Measurements from ENCODE around the gene MYL1.

Gene MYL1

GRCh38 chr2:210268281-210268680 is 46.7 kb downstream of the MYL1 start:
- H3K4me3 ChIP-seq (ENCODE audit: low read depth, low read length) = no peak overlapping the region
- no peaks in the 10 kb centered on the region for H3K36me3 ChIP-seq (ENCODE audit: control insufficient read depth in 2 of 2, insufficient read depth in 1 of 2, low read length in 2 of 2)
- H3K4me1 ChIP-seq (ENCODE audit: control insufficient read depth, insufficient read depth, low read length) = no peaks in the 10 kb centered on the region
- ChIA-PET CTCF (no interaction called here), POLR2A (no interaction called here)
- TF ChIP-seq SETDB1 (IDR thresholded peaks at IDR 0.05; ENCODE audit: insufficient read length, low read length) (no peak), ZNF791 (tag by site-specific recombination; IDR thresholded peaks at IDR 0.05) (no peak), ZNF654 (tag by site-specific recombination; IDR thresholded peaks at IDR 0.05; ENCODE audit: low read depth) (no peak), ZNF19 (tag by site-specific recombination; IDR thresholded peaks at IDR 0.05; ENCODE audit: low read depth) (no peak), ZNF175 (tag by site-specific recombination; IDR thresholded peaks at IDR 0.05) (no peak), ZNF707 (tag by site-specific recombination; IDR thresholded peaks at IDR 0.05) (no peak)
- no peak overlapping the region for H3K27ac ChIP-seq (ENCODE audit: extremely low read depth, low read depth, low read length)
- H3K9me3 ChIP-seq (ENCODE audit: control insufficient read depth, insufficient read depth, low read depth, low read length) = no peaks in the 10 kb centered on the region

GRCh38 chr2:210267698-210268097 is 47.3 kb downstream of the MYL1 start:
- H3K4me3 ChIP-seq (ENCODE audit: low read depth, low read length) = no peak overlapping the region
- TF ChIP-seq ZBTB1 (tag by site-specific recombination; IDR thresholded peaks at IDR 0.05) (no peak), MYNN (tag by site-specific recombination; IDR thresholded peaks at IDR 0.05; ENCODE audit: borderline replicate concordance) (no peak), TCF7L2 (IDR thresholded peaks at IDR 0.05; ENCODE audit: borderline replicate concordance, low read depth, low read length) (no peak), ZNF138 (tag by site-specific recombination; IDR thresholded peaks at IDR 0.05; ENCODE audit: borderline replicate concordance) (no peak), SCRT2 (tag by site-specific recombination; IDR thresholded peaks at IDR 0.05) (no peak), HOXC10 (CRISPR knock-in tag; IDR thresholded peaks at IDR 0.05) (no peak), ZNF548 (tag by site-specific recombination; IDR thresholded peaks at IDR 0.05) (no peak), ZNF624 (tag by site-specific recombination; IDR thresholded peaks at IDR 0.05) (no peak), ZNF664 (tag by site-specific recombination; IDR thresholded peaks at IDR 0.05) (no peak), ZNF529 (tag by site-specific recombination; IDR thresholded peaks at IDR 0.05; ENCODE audit: insufficient replicate concordance) (no peak), ZNF777 (tag by site-specific recombination; IDR thresholded peaks at IDR 0.05; ENCODE audit: borderline replicate concordance) (no peak)
- TF ChIP-seq, protein P1, sequence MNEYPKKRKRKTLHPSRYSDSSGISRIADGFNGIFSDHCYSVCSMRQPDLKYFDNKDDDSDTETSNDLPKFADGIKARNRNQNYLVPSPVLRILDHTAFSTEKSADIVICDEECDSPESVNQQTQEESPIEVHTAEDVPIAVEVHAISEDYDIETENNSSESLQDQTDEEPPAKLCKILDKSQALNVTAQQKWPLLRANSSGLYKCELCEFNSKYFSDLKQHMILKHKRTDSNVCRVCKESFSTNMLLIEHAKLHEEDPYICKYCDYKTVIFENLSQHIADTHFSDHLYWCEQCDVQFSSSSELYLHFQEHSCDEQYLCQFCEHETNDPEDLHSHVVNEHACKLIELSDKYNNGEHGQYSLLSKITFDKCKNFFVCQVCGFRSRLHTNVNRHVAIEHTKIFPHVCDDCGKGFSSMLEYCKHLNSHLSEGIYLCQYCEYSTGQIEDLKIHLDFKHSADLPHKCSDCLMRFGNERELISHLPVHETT (tag by site-specific recombination; IDR thresholded peaks at IDR 0.05) = no peak
- TF ChIP-seq, protein P2, sequence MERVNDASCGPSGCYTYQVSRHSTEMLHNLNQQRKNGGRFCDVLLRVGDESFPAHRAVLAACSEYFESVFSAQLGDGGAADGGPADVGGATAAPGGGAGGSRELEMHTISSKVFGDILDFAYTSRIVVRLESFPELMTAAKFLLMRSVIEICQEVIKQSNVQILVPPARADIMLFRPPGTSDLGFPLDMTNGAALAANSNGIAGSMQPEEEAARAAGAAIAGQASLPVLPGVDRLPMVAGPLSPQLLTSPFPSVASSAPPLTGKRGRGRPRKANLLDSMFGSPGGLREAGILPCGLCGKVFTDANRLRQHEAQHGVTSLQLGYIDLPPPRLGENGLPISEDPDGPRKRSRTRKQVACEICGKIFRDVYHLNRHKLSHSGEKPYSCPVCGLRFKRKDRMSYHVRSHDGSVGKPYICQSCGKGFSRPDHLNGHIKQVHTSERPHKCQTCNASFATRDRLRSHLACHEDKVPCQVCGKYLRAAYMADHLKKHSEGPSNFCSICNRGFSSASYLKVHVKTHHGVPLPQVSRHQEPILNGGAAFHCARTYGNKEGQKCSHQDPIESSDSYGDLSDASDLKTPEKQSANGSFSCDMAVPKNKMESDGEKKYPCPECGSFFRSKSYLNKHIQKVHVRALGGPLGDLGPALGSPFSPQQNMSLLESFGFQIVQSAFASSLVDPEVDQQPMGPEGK (tag by site-specific recombination; IDR thresholded peaks at IDR 0.05) = no peak
- TF ChIP-seq, protein P3, sequence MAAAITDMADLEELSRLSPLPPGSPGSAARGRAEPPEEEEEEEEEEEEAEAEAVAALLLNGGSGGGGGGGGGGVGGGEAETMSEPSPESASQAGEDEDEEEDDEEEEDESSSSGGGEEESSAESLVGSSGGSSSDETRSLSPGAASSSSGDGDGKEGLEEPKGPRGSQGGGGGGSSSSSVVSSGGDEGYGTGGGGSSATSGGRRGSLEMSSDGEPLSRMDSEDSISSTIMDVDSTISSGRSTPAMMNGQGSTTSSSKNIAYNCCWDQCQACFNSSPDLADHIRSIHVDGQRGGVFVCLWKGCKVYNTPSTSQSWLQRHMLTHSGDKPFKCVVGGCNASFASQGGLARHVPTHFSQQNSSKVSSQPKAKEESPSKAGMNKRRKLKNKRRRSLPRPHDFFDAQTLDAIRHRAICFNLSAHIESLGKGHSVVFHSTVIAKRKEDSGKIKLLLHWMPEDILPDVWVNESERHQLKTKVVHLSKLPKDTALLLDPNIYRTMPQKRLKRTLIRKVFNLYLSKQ (tag by site-specific recombination; IDR thresholded peaks at IDR 0.05; ENCODE audit: borderline replicate concordance) = no peak
- ChIA-PET POLR2A (no interaction called here), CTCF (interaction anchor here (0.7 kb wide), 1 partner anchor 513 kb away, joined by 3 read pairs; no protein-coding TSS in a partner anchor)
- H3K36me3 ChIP-seq (ENCODE audit: control insufficient read depth in 2 of 2, insufficient read depth in 1 of 2, low read length in 2 of 2) = no peaks in the 10 kb centered on the region
- no peak overlapping the region for H3K27ac ChIP-seq (ENCODE audit: extremely low read depth, low read depth, low read length)
- no peaks in the 10 kb centered on the region for H3K9me3 ChIP-seq (ENCODE audit: control insufficient read depth, insufficient read depth, low read depth, low read length)
- H3K4me1 ChIP-seq (ENCODE audit: control insufficient read depth, insufficient read depth, low read length) = no peaks in the 10 kb centered on the region
